ENCODE measurements around the gene GREB1.

GREB1 gene

GRCh38 chr2:11663427-11663826 is 129.6 kb downstream of the GREB1 start (continued):
- no peak for TF ChIP-seq PRDM2 (tag by site-specific recombination; IDR thresholded peaks at IDR 0.05; ENCODE audit: borderline replicate concordance)
- no peak for TF ChIP-seq ZNF274 (IDR thresholded peaks at IDR 0.05; ENCODE audit: low read length)
- no peak for TF ChIP-seq ZNF274 (tag by site-specific recombination; IDR thresholded peaks at IDR 0.05; ENCODE audit: borderline replicate concordance)
- TF ChIP-seq, protein P1, sequence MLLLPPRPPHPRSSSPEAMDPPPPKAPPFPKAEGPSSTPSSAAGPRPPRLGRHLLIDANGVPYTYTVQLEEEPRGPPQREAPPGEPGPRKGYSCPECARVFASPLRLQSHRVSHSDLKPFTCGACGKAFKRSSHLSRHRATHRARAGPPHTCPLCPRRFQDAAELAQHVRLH (tag by site-specific recombination; IDR thresholded peaks at IDR 0.05) = no peak
- TF ChIP-seq ZNF660 (tag by site-specific recombination; IDR thresholded peaks at IDR 0.05) = no peak
- TF ChIP-seq ZNF292 (tag by site-specific recombination; IDR thresholded peaks at IDR 0.05; ENCODE audit: borderline replicate concordance, low read depth) = no peak
- TF ChIP-seq ZNF768 (tag by site-specific recombination; IDR thresholded peaks at IDR 0.05) = no peak
- TF ChIP-seq, protein P2, sequence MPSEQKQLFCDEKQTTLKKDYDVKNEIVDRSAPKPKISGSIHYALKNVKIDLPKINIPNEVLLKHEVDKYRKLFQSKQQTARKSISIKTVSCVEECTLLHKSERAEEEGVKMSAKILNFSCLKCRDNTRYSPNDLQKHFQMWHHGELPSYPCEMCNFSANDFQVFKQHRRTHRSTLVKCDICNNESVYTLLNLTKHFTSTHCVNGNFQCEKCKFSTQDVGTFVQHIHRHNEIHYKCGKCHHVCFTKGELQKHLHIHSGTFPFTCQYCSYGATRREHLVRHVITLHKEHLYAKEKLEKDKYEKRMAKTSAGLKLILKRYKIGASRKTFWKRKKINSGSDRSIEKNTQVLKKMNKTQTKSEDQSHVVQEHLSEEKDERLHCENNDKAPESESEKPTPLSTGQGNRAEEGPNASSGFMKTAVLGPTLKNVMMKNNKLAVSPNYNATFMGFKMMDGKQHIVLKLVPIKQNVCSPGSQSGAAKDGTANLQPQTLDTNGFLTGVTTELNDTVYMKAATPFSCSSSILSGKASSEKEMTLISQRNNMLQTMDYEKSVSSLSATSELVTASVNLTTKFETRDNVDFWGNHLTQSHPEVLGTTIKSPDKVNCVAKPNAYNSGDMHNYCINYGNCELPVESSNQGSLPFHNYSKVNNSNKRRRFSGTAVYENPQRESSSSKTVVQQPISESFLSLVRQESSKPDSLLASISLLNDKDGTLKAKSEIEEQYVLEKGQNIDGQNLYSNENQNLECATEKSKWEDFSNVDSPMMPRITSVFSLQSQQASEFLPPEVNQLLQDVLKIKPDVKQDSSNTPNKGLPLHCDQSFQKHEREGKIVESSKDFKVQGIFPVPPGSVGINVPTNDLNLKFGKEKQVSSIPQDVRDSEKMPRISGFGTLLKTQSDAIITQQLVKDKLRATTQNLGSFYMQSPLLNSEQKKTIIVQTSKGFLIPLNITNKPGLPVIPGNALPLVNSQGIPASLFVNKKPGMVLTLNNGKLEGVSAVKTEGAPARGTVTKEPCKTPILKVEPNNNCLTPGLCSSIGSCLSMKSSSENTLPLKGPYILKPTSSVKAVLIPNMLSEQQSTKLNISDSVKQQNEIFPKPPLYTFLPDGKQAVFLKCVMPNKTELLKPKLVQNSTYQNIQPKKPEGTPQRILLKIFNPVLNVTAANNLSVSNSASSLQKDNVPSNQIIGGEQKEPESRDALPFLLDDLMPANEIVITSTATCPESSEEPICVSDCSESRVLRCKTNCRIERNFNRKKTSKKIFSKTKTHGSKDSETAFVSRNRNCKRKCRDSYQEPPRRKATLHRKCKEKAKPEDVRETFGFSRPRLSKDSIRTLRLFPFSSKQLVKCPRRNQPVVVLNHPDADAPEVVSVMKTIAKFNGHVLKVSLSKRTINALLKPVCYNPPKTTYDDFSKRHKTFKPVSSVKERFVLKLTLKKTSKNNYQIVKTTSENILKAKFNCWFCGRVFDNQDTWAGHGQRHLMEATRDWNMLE (tag by site-specific recombination; conservative IDR thresholded peaks at IDR 0.05; ENCODE audit: low read depth) = no peak
- no peak for TF ChIP-seq ZBTB48 (tag by site-specific recombination; IDR thresholded peaks at IDR 0.05)
- peak; percentile 91 for TF ChIP-seq ZNF639 (tag by site-specific recombination; IDR thresholded peaks at IDR 0.05)
- TF ChIP-seq ZNF184 (tag by site-specific recombination; IDR thresholded peaks at IDR 0.05) = peak; percentile 42; the same call in 1 of the 2 replicates
- no peak for TF ChIP-seq ZSCAN18 (tag by site-specific recombination; IDR thresholded peaks at IDR 0.05)
- TF ChIP-seq HOXC10 (CRISPR knock-in tag; IDR thresholded peaks at IDR 0.05) = no peak
- TF ChIP-seq ZNF221 (tag by site-specific recombination; IDR thresholded peaks at IDR 0.05; ENCODE audit: borderline replicate concordance) = no peak
- TF ChIP-seq ZNF133 (tag by site-specific recombination; IDR thresholded peaks at IDR 0.05) = no peak
- TF ChIP-seq ZNF146 (tag by site-specific recombination; IDR thresholded peaks at IDR 0.05) = no peak
- no peak for TF ChIP-seq ZBTB7A (tag by site-specific recombination; IDR thresholded peaks at IDR 0.05; ENCODE audit: low read depth)
- no peak for TF ChIP-seq ZBTB49 (tag by site-specific recombination; IDR thresholded peaks at IDR 0.05; ENCODE audit: low read depth)
